Measurements from ENCODE around the gene MYO1E. TPM values are rescaled to one million over a fixed set of nuclear protein-coding genes. Genes with fewer than 3 reads are reported as not detected.
"Not testable (repeated sequence)": the region's sequence is repeated elsewhere in the genome, so short reads cannot be mapped to it uniquely, and the experiment has no call there.

The MYO1E gene
- total RNA-seq, 1 donor from 2014 or later = 81.4 TPM

DNA sequence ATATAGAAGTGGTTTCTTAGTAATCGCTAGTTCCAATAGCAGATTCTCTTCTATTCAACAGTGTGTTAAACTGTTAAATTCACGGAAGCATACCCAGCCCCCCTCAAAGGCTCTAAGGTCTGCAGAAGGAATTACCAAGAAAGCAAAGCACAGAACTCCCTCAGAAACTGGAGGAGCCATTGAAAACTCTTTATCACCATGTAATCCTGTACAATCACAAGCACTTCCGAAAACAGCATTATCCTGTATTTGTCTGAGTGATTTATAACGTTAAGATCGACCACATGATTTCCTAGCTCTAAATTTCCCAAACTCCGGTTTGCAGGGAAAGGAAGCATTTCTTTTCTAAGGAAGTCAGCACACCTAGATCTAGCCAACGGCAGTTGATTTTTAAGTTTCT is 20.0 kb downstream of the MYO1E start:
- no peak for DNase-seq (ENCODE audit: low spot score)
- ATAC-seq = no peak

- DNase-seq (ENCODE audit: low spot score) (no peak), ATAC-seq (no peak)
These were observed 20.5 kb downstream of the MYO1E start for GRCh38 chr15:59352189-59352588.

GRCh38 chr15:59350421-59350732 is 22.3 kb downstream of the MYO1E start:
- ATAC-seq (no peak), DNase-seq (ENCODE audit: low spot score) (no peak)

DNA sequence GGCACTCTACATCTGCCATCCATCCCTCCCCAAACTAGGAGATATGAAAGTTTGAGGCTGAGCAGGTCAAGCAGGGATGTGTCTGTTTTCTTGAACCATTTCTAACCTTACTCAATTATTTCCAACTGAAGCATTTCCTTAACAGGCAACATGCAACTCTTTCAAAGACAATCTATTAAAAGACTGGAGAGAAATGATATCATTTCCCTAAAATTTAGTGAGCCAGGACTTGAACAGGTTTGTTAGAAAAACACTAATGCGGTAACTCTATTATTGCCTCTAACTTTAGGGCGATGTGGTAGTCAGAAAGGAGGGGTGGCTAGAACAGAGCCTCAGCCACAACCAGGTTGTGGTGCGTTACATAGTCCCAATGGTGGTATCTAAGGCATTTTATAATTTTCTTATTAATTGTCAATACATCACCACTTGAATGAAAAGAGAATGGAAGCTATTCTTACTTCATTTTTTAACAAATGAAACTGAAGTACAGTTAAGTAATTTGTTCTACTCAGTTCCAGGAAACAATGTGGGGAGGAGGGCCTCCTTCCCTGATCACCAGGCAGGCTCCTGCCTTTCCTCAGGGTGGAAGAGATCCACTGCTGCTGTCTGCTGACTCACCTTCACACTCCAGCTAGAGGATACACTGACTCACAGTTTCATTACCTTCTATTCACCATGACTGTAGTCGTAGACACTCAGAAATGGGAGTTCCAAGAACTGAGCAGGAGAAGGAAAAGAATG is 22.8 kb downstream of the MYO1E start:
- ATAC-seq = peak; percentile 37
- DNase-seq (ENCODE audit: low spot score) = no peak

- DNase-seq (ENCODE audit: low spot score) = no peak
- no peak for ATAC-seq
These were observed 24.8 kb downstream of the MYO1E start for GRCh38 chr15:59347915-59348314.

- ATAC-seq (no peak), DNase-seq (ENCODE audit: low spot score) (no peak)
These were observed 25.7 kb downstream of the MYO1E start for GRCh38 chr15:59346951-59347350.

- ATAC-seq (no peak), DNase-seq (ENCODE audit: low spot score) (no peak)
These were observed 27.3 kb downstream of the MYO1E start for GRCh38 chr15:59345326-59345725.

DNA sequence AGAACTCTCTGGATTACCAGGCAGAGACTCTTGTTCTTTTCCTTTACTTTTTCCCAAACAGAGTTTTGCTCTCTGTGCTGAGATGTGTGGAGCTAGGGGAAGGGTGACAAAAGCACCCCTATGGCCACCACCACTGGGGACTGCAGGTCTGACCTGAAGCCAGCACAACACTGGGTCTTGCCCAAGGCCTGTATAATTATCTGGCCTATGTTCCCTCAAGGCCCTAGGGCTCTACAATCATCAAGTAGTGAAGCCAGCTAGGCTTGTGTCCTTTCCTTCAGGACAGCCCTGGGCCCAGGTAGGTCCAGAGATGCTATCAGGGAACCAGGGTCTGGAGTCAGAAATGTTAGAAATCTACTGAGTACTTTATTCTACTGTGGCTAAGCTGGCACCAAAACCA is 28.4 kb downstream of the MYO1E start:
- DNase-seq (ENCODE audit: low spot score) (no peak), ATAC-seq (peak; percentile 15)

DNA sequence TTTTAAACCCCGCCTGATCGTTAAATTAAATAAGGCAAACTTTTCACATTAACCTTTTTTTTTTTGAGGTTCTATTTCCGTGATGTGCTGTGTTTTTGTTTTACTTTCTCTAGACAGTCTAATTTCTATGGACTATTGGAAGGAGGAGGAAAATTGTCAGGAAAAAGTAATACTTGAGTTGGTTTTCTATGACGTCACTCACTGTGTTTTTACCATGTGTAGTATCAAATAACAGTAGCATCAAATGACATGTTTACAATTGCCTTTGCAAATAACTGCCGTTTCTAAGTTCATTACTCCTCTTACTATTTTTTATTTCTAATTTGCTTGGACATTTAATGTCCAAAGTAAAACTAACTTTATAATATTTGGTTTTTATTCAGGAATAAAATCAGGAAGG is 32.3 kb downstream of the MYO1E start:
- ATAC-seq = no peak
- no peak for DNase-seq (ENCODE audit: low spot score)

GRCh38 chr15:59339252-59339672 is 33.4 kb downstream of the MYO1E start:
- ATAC-seq (peak; percentile 85), DNase-seq (ENCODE audit: low spot score) (no peak)

DNA sequence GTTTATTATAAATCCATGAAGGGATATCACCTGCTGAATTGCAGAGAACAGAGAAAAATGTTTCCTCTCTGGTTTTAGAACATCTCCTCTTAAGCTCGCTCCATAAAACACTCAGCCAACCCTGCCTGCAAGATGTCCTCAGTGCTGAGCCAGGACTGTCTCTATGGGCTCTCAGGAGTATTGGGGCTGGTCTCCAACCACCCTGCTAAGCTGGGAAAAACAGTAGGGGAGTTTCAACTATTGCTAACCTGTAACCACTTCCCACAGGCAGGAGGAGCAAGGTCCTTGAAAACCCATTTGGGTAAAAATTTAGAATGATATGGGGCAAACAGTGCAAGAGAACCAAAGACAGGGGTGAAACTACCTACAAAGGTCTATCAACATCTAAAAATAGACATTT is 34.3 kb downstream of the MYO1E start:
- ATAC-seq (peak; percentile 25), DNase-seq (ENCODE audit: low spot score) (no peak)

DNA sequence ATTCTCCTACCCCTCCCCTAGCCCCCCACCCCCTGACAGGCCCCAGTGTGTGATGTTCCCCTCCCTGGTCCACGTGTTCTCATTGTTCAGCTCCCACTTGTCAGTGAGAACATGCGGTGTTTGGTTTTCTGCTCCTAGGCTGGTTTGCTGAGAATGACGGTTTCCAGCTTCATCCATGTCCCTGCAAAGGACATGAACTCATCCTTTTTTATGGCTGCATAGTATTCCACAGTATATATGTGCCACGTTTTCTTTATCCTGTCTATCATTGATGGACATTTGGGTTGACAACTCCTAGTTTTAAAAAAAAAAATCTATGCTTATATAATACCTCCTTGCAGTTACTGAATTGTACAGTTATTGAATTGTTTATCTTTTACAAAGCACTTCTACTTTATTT is 35.9 kb downstream of the MYO1E start:
- DNase-seq (ENCODE audit: low spot score); ATAC-seq: not testable (repeated sequence)

DNA sequence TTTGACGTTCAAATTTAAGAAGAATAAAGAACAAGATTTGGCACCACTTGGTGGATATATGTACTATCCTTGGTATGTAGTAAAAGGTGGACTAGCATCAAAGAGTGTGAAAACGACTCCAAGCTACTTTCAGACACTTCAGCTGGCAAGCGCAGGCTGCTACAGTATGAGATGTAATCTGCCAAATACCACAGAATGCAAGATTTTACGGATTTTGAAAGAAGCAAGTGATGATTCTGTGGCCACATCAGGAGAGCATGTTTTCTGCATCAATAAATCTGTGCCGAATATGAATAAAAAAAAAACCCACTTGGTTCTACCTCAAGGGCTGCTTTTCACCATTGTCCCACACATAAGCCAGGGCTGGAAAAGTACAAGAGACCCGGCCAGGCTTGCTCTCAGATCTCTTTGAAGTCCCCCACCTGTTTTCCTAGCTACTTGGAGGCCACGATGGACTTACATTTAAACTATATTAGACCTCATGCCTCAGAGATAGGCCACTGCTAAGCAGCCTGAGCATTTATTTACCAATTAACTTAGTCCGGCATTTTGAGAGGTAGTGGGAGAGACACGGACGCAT is 37.4 kb downstream of the MYO1E start:
- ATAC-seq (no peak), DNase-seq (ENCODE audit: low spot score) (no peak)

DNA sequence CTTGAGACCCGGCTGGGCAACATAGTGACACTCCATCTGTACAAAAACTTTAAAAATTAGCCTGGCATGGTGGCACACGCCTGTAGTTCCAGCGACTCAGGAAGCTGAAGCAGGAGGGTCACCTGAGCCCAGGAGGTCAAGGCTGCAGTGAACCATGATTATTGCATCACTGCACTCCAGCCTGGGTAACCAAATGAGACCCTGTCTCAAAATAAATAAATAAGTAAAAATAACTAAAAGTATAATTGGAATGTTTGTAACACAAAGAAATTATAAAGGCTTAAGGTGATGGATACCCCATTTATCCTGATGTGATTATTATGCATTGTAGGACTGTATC is 38.6 kb downstream of the MYO1E start:
- ATAC-seq (no peak), DNase-seq (ENCODE audit: low spot score) (no peak)

DNA sequence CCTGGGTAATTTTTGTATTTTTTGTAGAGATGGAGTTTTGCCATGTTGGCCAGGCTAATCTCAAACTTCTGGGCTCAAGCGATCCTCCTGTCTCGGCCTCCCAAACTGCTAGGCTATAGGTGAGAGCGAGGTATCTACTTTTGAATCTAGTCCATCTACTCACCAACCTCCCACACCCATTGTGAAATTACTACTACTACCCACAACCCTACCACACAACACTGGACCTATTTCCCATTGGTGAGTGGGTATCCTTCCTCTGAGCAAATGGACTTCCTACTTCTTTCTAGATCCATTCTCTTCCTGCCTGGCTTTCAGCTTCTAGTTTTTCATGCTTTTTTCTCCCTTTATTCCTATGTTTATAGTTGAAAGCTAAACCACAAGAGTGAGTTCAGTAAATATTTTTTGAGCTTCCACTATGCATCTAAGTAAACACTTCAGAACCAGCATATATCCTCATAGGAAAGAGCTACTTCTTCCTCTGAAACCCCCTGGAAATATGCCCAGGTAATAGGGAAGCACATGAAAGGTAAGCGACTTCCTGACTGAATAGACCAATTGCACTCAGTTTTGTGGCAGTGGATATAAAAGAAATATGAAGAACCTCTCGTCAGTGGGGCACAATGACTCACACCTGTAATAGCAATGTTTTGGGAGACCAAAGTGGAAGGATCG is 39.1 kb downstream of the MYO1E start:
- no peak for DNase-seq (ENCODE audit: low spot score)
- no peak for ATAC-seq

DNA sequence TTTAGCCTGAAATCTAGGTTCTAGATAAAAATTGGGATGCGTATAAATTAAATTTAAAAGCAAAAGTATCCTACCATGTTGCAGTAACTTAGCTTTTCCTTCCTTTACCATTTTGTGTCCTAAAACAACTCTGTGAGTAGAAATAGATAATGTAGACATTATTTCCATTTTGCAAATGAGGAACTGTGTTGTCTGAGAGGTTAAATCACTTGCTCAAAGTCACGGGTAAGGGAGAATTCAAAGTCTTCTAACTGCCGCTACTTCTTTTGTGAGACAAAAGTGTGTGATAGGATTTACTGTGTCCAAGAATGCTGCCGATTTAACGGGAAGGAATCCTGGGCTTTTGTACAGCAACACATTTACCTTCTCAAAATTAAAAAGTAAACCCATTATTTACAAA is 40.7 kb downstream of the MYO1E start:
- ATAC-seq = no peak
- no peak for DNase-seq (ENCODE audit: low spot score)

DNA sequence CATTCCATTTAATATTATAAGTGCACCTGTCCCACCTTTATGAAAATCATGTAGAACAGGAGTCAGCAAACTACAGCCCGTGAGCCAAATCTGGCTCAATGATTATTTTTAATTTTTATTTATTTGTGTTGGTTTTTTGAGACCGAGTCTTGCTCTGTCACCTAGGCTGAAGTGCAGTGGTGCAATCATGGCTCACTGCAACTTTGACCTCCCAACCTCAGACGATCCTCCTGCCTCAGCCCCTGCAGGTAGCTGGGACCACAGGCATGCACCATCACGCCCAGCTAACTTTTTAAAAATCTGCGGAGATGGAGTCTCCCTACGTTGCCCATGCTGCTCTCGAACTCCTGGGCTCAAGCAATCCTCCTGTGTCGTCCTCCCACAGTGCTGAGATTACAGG is 42.0 kb downstream of the MYO1E start:
- DNase-seq (ENCODE audit: low spot score) = no peak
- ATAC-seq = peak; percentile 58

GRCh38 chr15:59329570-59330350 is 42.9 kb downstream of the MYO1E start:
- ATAC-seq = peak; percentile 52
- no peak for DNase-seq (ENCODE audit: low spot score)

- DNase-seq (ENCODE audit: low spot score) (no peak), ATAC-seq (no peak)
These were observed 43.6 kb downstream of the MYO1E start for GRCh38 chr15:59329091-59329490.

GRCh38 chr15:59327942-59328341 is 44.7 kb downstream of the MYO1E start:
- DNase-seq (ENCODE audit: low spot score) = peak; percentile 69
- ATAC-seq = peak; percentile 86

DNA sequence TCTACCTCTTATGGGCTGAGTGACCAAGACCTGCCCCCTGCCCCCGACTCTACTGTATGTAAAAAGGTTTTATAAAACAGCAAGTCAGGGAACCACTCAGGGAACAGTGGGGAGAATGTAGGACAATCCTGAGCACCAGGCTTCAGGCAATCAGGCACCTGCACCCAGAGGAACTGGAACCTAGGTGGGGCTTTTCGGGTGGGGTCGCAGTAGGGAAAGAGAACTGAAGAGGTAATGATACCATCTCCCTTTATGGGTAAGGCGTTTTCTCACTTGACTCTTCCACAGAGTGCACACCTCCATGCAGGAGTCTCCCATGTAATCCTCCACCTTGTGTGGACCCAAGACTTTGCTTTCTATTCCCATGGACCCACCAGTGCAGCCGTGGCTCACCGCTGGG is 45.8 kb downstream of the MYO1E start:
- ATAC-seq (no peak), DNase-seq (ENCODE audit: low spot score) (no peak)
